Measurements from ENCODE around the gene TMPRSS9.

GRCh38 chr19:2311093-2311492 is 49.0 kb upstream of the TMPRSS9 start:
- TF ChIP-seq CTCF (IDR thresholded peaks at IDR 0.05) (no peak), POLR2A (IDR thresholded peaks at IDR 0.05) (no peak), EP300 (IDR thresholded peaks at IDR 0.05) (no peak)

Measured in ovary (tissue), 3 donors.